K562 (cell line): Measurements from ENCODE around the gene TRIM25.

Experiments used
- CEBPZ ChIP-seq: fragments of 150-350 bp; IDR thresholded peaks from 2 replicates; pipeline ENCODE4 v1.6.1; 2014; ENCODE audit warnings: low read depth, mild to moderate bottlenecking, low read length, borderline replicate concordance
- SIN3A ChIP-seq, 2 experiments: fragments of 150-350 bp in 1 of 2; IDR thresholded peaks; 2 replicates each; pipeline ENCODE4 v1.6.1; 2011 to 2016; ENCODE audit warnings: borderline replicate concordance in 2 of 2, low read depth in 2 of 2, low read length in 2 of 2, mild to moderate bottlenecking in 2 of 2, moderate library complexity in 2 of 2; ENCODE audit not compliant: control insufficient read depth in 1 of 2
- ZBTB40 ChIP-seq, 2 experiments: fragments of 450-650 bp in 1 of 2; sonication (generic) in 1 of 2; formaldehyde crosslinking in 1 of 2; IDR thresholded peaks; 2 replicates each; pipeline versions ENCODE4 v1.7.1 to v1.9.0; 2016 to 2022; ENCODE audit warnings: inconsistent platforms in 1 of 2, mild to moderate bottlenecking in 1 of 2, missing genetic modification reagents in 1 of 2

- no peak for TF ChIP-seq ZBTB40 (IDR thresholded peaks at IDR 0.05)
- no peak for TF ChIP-seq ZBTB40 (CRISPR knock-in tag; IDR thresholded peaks at IDR 0.05)
- TF ChIP-seq CEBPZ, result no peak
- no peak for TF ChIP-seq SIN3A (IDR thresholded peaks at IDR 0.05; ENCODE audit: borderline replicate concordance in 2 of 2, control insufficient read depth in 1 of 2, low read depth in 2 of 2, low read length in 2 of 2)
Measured at GRCh38 chr17:56913353-56913866, 439 bp downstream of the TRIM25 start.
